Liver (tissue), 3 donors: ENCODE results near the gene METTL17.

Source experiments
- TAF1 ChIP-seq: conservative IDR thresholded peaks from 2 replicates; pipeline ENCODE4 v1.6.1; 2016; ENCODE audit warnings: antibody characterized with exemption, mild to moderate bottlenecking
- YY1 ChIP-seq: IDR thresholded peaks from 2 replicates; pipeline ENCODE4 v1.6.1; 2016; ENCODE audit warnings: antibody characterized with exemption, mild to moderate bottlenecking
- TF ChIP-seq, protein P1 (sequence below): fragments of 150-350 bp; IDR thresholded peaks from 2 replicates; pipeline ENCODE4 v1.5.1; 2017; ENCODE audit warnings: improper control_type of control experiment, low read depth, low read length; ENCODE audit not compliant: missing input control
- TF ChIP-seq, protein P2 (sequence below): IDR thresholded peaks from 2 replicates; pipeline ENCODE4 v1.6.1; 2016; ENCODE audit warnings: antibody characterized with exemption
- TF ChIP-seq, protein P3 (sequence below): IDR thresholded peaks from 2 replicates; pipeline ENCODE4 v1.6.1; 2016; ENCODE audit warnings: antibody characterized with exemption
- TF ChIP-seq, protein P4 (sequence below): IDR thresholded peaks from 2 replicates; pipeline ENCODE4 v1.6.1; 2016; ENCODE audit warnings: antibody characterized with exemption, mild to moderate bottlenecking
- donor health status: healthy.
- donor health status: healthy.

DNA sequence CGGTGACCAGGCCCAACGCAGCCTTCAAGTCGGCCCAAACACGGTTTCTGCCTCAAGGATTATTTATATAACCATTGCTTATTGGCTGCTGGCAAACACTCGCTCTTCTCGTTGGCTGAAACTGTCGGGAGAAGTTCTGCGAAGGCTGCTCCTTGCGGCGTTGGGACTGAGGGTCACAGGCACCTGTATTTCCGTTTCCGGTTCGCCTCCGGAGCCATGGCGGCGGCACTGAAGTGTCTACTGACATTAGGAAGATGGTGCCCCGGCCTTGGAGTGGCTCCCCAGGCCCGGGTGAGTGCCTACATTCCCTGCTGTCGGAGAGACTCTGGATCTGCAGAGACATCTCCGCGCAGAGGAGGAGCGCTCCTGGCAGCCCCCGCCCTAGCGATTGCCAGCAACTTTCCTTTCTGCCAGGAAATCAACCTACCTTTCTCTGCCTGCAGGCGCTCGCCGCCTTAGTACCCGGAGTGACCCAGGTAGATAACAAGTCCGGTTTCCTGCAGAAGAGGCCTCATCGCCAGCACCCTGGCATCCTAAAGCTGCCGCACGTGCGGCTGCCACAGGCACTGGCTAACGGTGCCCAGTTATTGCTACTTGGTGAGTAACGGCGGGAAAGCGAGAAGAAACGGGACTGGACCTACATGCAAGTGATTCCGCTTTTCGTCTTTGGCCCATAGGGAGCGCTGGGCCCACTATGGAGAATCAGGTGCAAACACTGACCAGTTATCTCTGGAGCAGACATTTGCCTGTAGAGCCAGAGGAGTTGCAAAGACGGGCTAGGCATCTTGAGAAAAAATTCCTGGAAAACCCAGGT lies at the start of gene METTL17:
- peak; percentile 97 for TF ChIP-seq YY1
- TF ChIP-seq, protein P1, sequence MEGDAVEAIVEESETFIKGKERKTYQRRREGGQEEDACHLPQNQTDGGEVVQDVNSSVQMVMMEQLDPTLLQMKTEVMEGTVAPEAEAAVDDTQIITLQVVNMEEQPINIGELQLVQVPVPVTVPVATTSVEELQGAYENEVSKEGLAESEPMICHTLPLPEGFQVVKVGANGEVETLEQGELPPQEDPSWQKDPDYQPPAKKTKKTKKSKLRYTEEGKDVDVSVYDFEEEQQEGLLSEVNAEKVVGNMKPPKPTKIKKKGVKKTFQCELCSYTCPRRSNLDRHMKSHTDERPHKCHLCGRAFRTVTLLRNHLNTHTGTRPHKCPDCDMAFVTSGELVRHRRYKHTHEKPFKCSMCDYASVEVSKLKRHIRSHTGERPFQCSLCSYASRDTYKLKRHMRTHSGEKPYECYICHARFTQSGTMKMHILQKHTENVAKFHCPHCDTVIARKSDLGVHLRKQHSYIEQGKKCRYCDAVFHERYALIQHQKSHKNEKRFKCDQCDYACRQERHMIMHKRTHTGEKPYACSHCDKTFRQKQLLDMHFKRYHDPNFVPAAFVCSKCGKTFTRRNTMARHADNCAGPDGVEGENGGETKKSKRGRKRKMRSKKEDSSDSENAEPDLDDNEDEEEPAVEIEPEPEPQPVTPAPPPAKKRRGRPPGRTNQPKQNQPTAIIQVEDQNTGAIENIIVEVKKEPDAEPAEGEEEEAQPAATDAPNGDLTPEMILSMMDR: peak; percentile 11
- no peak for TF ChIP-seq TAF1
- TF ChIP-seq, protein P2, sequence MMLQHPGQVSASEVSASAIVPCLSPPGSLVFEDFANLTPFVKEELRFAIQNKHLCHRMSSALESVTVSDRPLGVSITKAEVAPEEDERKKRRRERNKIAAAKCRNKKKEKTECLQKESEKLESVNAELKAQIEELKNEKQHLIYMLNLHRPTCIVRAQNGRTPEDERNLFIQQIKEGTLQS: no peak
- TF ChIP-seq, protein P3, sequence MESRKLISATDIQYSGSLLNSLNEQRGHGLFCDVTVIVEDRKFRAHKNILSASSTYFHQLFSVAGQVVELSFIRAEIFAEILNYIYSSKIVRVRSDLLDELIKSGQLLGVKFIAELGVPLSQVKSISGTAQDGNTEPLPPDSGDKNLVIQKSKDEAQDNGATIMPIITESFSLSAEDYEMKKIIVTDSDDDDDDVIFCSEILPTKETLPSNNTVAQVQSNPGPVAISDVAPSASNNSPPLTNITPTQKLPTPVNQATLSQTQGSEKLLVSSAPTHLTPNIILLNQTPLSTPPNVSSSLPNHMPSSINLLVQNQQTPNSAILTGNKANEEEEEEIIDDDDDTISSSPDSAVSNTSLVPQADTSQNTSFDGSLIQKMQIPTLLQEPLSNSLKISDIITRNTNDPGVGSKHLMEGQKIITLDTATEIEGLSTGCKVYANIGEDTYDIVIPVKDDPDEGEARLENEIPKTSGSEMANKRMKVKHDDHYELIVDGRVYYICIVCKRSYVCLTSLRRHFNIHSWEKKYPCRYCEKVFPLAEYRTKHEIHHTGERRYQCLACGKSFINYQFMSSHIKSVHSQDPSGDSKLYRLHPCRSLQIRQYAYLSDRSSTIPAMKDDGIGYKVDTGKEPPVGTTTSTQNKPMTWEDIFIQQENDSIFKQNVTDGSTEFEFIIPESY: peak; percentile 37
- TF ChIP-seq, protein P4, sequence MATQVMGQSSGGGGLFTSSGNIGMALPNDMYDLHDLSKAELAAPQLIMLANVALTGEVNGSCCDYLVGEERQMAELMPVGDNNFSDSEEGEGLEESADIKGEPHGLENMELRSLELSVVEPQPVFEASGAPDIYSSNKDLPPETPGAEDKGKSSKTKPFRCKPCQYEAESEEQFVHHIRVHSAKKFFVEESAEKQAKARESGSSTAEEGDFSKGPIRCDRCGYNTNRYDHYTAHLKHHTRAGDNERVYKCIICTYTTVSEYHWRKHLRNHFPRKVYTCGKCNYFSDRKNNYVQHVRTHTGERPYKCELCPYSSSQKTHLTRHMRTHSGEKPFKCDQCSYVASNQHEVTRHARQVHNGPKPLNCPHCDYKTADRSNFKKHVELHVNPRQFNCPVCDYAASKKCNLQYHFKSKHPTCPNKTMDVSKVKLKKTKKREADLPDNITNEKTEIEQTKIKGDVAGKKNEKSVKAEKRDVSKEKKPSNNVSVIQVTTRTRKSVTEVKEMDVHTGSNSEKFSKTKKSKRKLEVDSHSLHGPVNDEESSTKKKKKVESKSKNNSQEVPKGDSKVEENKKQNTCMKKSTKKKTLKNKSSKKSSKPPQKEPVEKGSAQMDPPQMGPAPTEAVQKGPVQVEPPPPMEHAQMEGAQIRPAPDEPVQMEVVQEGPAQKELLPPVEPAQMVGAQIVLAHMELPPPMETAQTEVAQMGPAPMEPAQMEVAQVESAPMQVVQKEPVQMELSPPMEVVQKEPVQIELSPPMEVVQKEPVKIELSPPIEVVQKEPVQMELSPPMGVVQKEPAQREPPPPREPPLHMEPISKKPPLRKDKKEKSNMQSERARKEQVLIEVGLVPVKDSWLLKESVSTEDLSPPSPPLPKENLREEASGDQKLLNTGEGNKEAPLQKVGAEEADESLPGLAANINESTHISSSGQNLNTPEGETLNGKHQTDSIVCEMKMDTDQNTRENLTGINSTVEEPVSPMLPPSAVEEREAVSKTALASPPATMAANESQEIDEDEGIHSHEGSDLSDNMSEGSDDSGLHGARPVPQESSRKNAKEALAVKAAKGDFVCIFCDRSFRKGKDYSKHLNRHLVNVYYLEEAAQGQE: no peak
